Esophagus squamous epithelium (tissue), 5 donors: ENCODE measurements around the gene SLC5A11. TPM values are rescaled to one million over a fixed set of nuclear protein-coding genes. Genes with fewer than 3 reads are reported as not detected.
A peak's percentile ranks its signal among the peaks of the same experiment; 100 is the strongest.
"Not testable (repeated sequence)": the region's sequence is repeated elsewhere in the genome, so short reads cannot be mapped to it uniquely, and the experiment has no call there.

Experiments
- DNase-seq: peaks from one replicate; lab custom pipeline; 2025; lab: John Stamatoyannopoulos, UW
- H3K27ac ChIP-seq, 4 donors: fragments of 200-600 bp; sonication (generic); one replicate each; pipeline ENCODE4 v1.5.1; 2016 to 2019; ENCODE audit warnings: mild to moderate bottlenecking in 1 of 4
- H3K27me3 ChIP-seq, 4 donors: fragments of 200-600 bp; sonication (generic); 1 replicate in 3 of 4; 2 replicates in 1 of 4; pipeline versions ENCODE4 v1.5.1 to v1.6.0; 2017 to 2021; ENCODE audit warnings: antibody characterized with exemption in 1 of 4
- H3K36me3 ChIP-seq, 3 donors: fragments of 200-600 bp; sonication (generic); one replicate each; pipeline ENCODE4 v1.5.1; 2016 to 2019
- H3K4me1 ChIP-seq, 3 donors: fragments of 200-600 bp; sonication (generic); one replicate each; pipeline ENCODE4 v1.5.1; 2017 to 2019
- H3K4me3 ChIP-seq, 4 donors: fragments of 200-600 bp; sonication (generic); 1 replicate in 3 of 4; 2 replicates in 1 of 4; pipeline ENCODE4 v1.5.1; 2016 to 2019; ENCODE audit warnings: mild to moderate bottlenecking in 2 of 4, moderate library complexity in 1 of 4
- H3K9me3 ChIP-seq, 3 donors: fragments of 200-600 bp; sonication (generic); one replicate each; pipeline ENCODE4 v1.5.1; 2016 to 2019
- CTCF ChIP-seq, 6 experiments: fragments of 450-650 bp in 4 of 6; fragments of 200-600 bp in 2 of 6; sonication (generic) in 2 of 6; IDR thresholded peaks; one replicate each; pipeline ENCODE4 v1.5.1; 2016 to 2019; ENCODE audit warnings: antibody characterized with exemption in 6 of 6, mild to moderate bottlenecking in 4 of 6, moderate library complexity in 4 of 6
- POLR2A ChIP-seq, 4 donors: fragments of 450-650 bp; IDR thresholded peaks; one replicate each; pipeline ENCODE4 v1.6.1; 2017; ENCODE audit warnings: antibody characterized with exemption in 4 of 4, mild to moderate bottlenecking in 4 of 4, moderate library complexity in 3 of 4
- WGBS, 2 donors: methylation state at CpG; one replicate each; pipeline ENCODE4 v1.1.5; 2018; 5-methylcytosine and 5-hydroxymethylcytosine counted together
- intact Hi-C: fragments of 100-400 bp; cut with DNase I; formaldehyde crosslinking; loops from one replicate; pipeline ENCODE4 v1.15.0; 2022
- total RNA-seq, 4 donors: library from RNA; depleted of rRNA; stranded (reverse); fragments of >200 nt; gene quantifications; one replicate each; pipeline ENCODE4 v1.1.0, GENCODE V29; 2016
- donor health status: DM: yes; HTN: yes; CAD: no.

SLC5A11 gene
- total RNA-seq, 4 donors from 2014 or later: 1.1 TPM; not detected in 3

GRCh38 chr16:24852281-24852721, 6.5 kb downstream of the SLC5A11 start:
- peaks cover 0 to under 1% (median 0%) of the 10 kb centered on the region in 4 donors for H3K27me3 ChIP-seq
- no peak for DNase-seq
- 36 to 49% methylated on average over 5 to 7 of the region's 8 CpGs for WGBS, 2 donors

GRCh38 chr16:24853169-24853824, 7.5 kb downstream of the SLC5A11 start:
- intact Hi-C loops: no loop called here
- no peak for TF ChIP-seq POLR2A (IDR thresholded peaks at IDR 0.05)
- TF ChIP-seq CTCF (IDR thresholded peaks at IDR 0.05): no peak
- no peak for DNase-seq
- H3K36me3 ChIP-seq: no peaks in the 10 kb centered on the region
- no peak overlapping the region for H3K27ac ChIP-seq
- no peaks in the 10 kb centered on the region for H3K9me3 ChIP-seq
- H3K4me3 ChIP-seq: no peak overlapping the region
- peaks cover 0 to 3% (median 0%) of the 10 kb centered on the region in 4 donors for H3K27me3 ChIP-seq
- H3K4me1 ChIP-seq: peaks cover 6 to 25% (median 14%) of the 10 kb centered on the region in 3 donors
- 43 to 67% methylated on average over 6 to 7 of the region's 8 CpGs for WGBS, 2 donors

More at GRCh38 chr16:24852281-24852721, 6.5 kb downstream of the SLC5A11 start:
- Histone ChIP-seq H3K4me1 (peaks cover 6 to 25% (median 14%) of the 10 kb centered on the region in 3 donors), H3K4me3 (no peak overlapping the region), H3K36me3 (no peaks in the 10 kb centered on the region), H3K27ac (no peak overlapping the region), H3K9me3 (no peaks in the 10 kb centered on the region)
- no peak for TF ChIP-seq CTCF (IDR thresholded peaks at IDR 0.05)
- no peak for TF ChIP-seq POLR2A (IDR thresholded peaks at IDR 0.05)
- intact Hi-C loops: no loop called here

GRCh38 chr16:24853830-24854229, 8.1 kb downstream of the SLC5A11 start:
- no peak for DNase-seq
- Histone ChIP-seq H3K4me1 (peaks cover 6 to 25% (median 14%) of the 10 kb centered on the region in 3 donors), H3K9me3 (no peaks in the 10 kb centered on the region), H3K27ac (no peak overlapping the region), H3K27me3 (peaks cover 0 to 3% (median 0%) of the 10 kb centered on the region in 4 donors), H3K36me3 (no peaks in the 10 kb centered on the region), H3K4me3 (peak overlapping the region in 1 of 4 donors; percentile 28)
- 7 to 25% methylated on average over 4 to 12 of the region's 18 CpGs for WGBS, 2 donors
- TF ChIP-seq CTCF (IDR thresholded peaks at IDR 0.05) (no peak), POLR2A (IDR thresholded peaks at IDR 0.05) (no peak)
- intact Hi-C loops: no loop called here

GRCh38 chr16:24854607-24855171, 8.9 kb downstream of the SLC5A11 start:
- no peak overlapping the region for H3K27ac ChIP-seq
- H3K9me3 ChIP-seq: no peaks in the 10 kb centered on the region
- no peak for DNase-seq
- H3K4me3 ChIP-seq: no peak overlapping the region
- no peaks in the 10 kb centered on the region for H3K36me3 ChIP-seq
- intact Hi-C loops: no loop called here
- H3K4me1 ChIP-seq: peaks cover 6 to 25% (median 14%) of the 10 kb centered on the region in 3 donors
- H3K27me3 ChIP-seq: peaks cover 0 to 3% (median 0%) of the 10 kb centered on the region in 4 donors
- TF ChIP-seq CTCF (IDR thresholded peaks at IDR 0.05) (no peak), POLR2A (IDR thresholded peaks at IDR 0.05) (no peak)

- TF ChIP-seq CTCF (IDR thresholded peaks at IDR 0.05): no peak
- TF ChIP-seq POLR2A (IDR thresholded peaks at IDR 0.05): no peak
- no peaks in the 10 kb centered on the region for H3K9me3 ChIP-seq
- no peak overlapping the region for H3K4me3 ChIP-seq
- DNase-seq: no peak
- H3K27ac ChIP-seq: no peak overlapping the region
- 66 to 80% methylated on average over 5 of the region's 5 CpGs for WGBS, 2 donors
- H3K27me3 ChIP-seq: peaks cover 0 to 3% (median 0%) of the 10 kb centered on the region in 4 donors
- peaks cover 6 to 25% (median 14%) of the 10 kb centered on the region in 3 donors for H3K4me1 ChIP-seq
- no peaks in the 10 kb centered on the region for H3K36me3 ChIP-seq
- intact Hi-C loops: no loop called here
Measured at GRCh38 chr16:24855678-24856077, 9.9 kb downstream of the SLC5A11 start.

GRCh38 chr16:24856871-24857270, 11.1 kb downstream of the SLC5A11 start:
- intact Hi-C loops, H3K27ac ChIP-seq, H3K36me3 ChIP-seq, H3K9me3 ChIP-seq, H3K4me3 ChIP-seq, H3K27me3 ChIP-seq, DNase-seq: not testable (repeated sequence)
- H3K4me1 ChIP-seq: peaks cover 6 to 19% (median 13%) of the 10 kb centered on the region in 3 donors
- WGBS, 2 donors: 73 to 75% methylated on average over 7 to 8 of the region's 8 CpGs
